GM23248 (cell line): ENCODE measurements around the gene SEPTIN10. TPM values are rescaled to one million over a fixed set of nuclear protein-coding genes. Genes with fewer than 3 reads are reported as not detected.

ENCODE experiments used
- DNase-seq: peaks from one replicate; pipeline ENCODE4 v3.0.0-alpha.2; 2015
- H2AFZ ChIP-seq: fragments of 200-600 bp; sonication (generic); 2 replicates; pipeline ENCODE4 v1.6.1; 2016; ENCODE audit warnings: antibody characterized with exemption
- H3F3A ChIP-seq: fragments of 200-600 bp; sonication (generic); 2 replicates; pipeline ENCODE4 v1.6.1; 2016; ENCODE audit warnings: mild to moderate bottlenecking, antibody characterized with exemption, mixed run types; ENCODE audit not compliant: insufficient read depth
- H3K27ac ChIP-seq: fragments of 200-600 bp; sonication (generic); 2 replicates; pipeline ENCODE4 v1.5.1; 2016; ENCODE audit warnings: mild to moderate bottlenecking
- H3K27me3 ChIP-seq: fragments of 200-600 bp; sonication (generic); replicated peaks from 2 replicates; pipeline ENCODE4 v1.6.1; 2016; ENCODE audit warnings: mild to moderate bottlenecking; ENCODE audit not compliant: insufficient read depth
- H3K36me3 ChIP-seq: fragments of 200-600 bp; sonication (generic); 2 replicates; pipeline ENCODE4 v1.6.1; 2016; ENCODE audit warnings: low read depth, mild to moderate bottlenecking
- H3K4me1 ChIP-seq: fragments of 200-600 bp; sonication (generic); 2 replicates; pipeline ENCODE4 v1.6.1; 2016; ENCODE audit warnings: mild to moderate bottlenecking; ENCODE audit not compliant: insufficient read depth
- H3K4me2 ChIP-seq: fragments of 200-600 bp; sonication (generic); one replicate; pipeline ENCODE4 v1.6.1; 2016; ENCODE audit warnings: mild to moderate bottlenecking; ENCODE audit not compliant: unreplicated experiment
- H3K4me3 ChIP-seq: fragments of 200-600 bp; sonication (generic); 2 replicates; pipeline ENCODE4 v1.5.1; 2016; ENCODE audit warnings: mild to moderate bottlenecking
- H3K79me2 ChIP-seq: fragments of 200-600 bp; sonication (generic); 2 replicates; pipeline ENCODE4 v1.6.1; 2016; ENCODE audit warnings: mild to moderate bottlenecking; ENCODE audit not compliant: insufficient read depth
- H3K9ac ChIP-seq: fragments of 200-600 bp; sonication (generic); 2 replicates; pipeline ENCODE4 v1.6.1; 2016; ENCODE audit warnings: mild to moderate bottlenecking
- H3K9me2 ChIP-seq: fragments of 200-600 bp; sonication (generic); 2 replicates; pipeline ENCODE4 v1.6.1; 2016; ENCODE audit warnings: mixed run types, mild to moderate bottlenecking, moderate library complexity; ENCODE audit not compliant: insufficient read depth
- H3K9me3 ChIP-seq: fragments of 200-600 bp; sonication (generic); one replicate; pipeline ENCODE4 v1.6.1; 2017; ENCODE audit warnings: low read depth
- H4K20me1 ChIP-seq: fragments of 200-600 bp; sonication (generic); 2 replicates; pipeline ENCODE4 v1.6.0; 2016; ENCODE audit not compliant: insufficient read depth
- EZH2 ChIP-seq: fragments of 200-600 bp; sonication (generic); IDR thresholded peaks from 2 replicates; pipeline ENCODE4 v1.6.1; 2018; ENCODE audit warnings: antibody characterized with exemption, mild to moderate bottlenecking; ENCODE audit not compliant: insufficient read depth, poor library complexity, severe bottlenecking
- EZH2phosphoT487 ChIP-seq: fragments of 200-600 bp; sonication (generic); IDR thresholded peaks from 2 replicates; pipeline ENCODE4 v1.6.1; 2018; ENCODE audit warnings: antibody characterized with exemption, moderate library complexity, mild to moderate bottlenecking, low read depth; ENCODE audit not compliant: insufficient read depth
- WGBS, 2 experiments: methylation state at CpG; one replicate each; pipeline ENCODE4 v1.1.6; 2015 to 2017; ENCODE audit warnings: low lambda C conversion rate in 2 of 2, low coverage in 1 of 2; ENCODE audit errors: missing lambda C conversion rate in 2 of 2; 5-methylcytosine and 5-hydroxymethylcytosine counted together
- in situ Hi-C: fragments of 300-500 bp; cut with MboI; formaldehyde crosslinking; loops from 2 replicates; pipeline ENCODE4 v1.15.0; 2020
- polyA plus RNA-seq: library from polyadenylated mRNA; unstranded; fragments of >200 nt; fragmentation: Nextera tagmentation; extraction: Ambion mirVana; gene quantifications from 2 replicates; pipeline ENCODE4 v1.2.1, GENCODE V29; 2016
- total RNA-seq: library from RNA; depleted of rRNA; stranded (reverse); fragments of >200 nt; shearing (Covaris generic); gene quantifications from 2 replicates; pipeline ENCODE4 v1.2.3, GENCODE V29; 2014; rRNA removed

Gene SEPTIN10
- total and polyA plus RNA-seq, 2 experiments from 2014 or later: 142 to 152 TPM

DNA sequence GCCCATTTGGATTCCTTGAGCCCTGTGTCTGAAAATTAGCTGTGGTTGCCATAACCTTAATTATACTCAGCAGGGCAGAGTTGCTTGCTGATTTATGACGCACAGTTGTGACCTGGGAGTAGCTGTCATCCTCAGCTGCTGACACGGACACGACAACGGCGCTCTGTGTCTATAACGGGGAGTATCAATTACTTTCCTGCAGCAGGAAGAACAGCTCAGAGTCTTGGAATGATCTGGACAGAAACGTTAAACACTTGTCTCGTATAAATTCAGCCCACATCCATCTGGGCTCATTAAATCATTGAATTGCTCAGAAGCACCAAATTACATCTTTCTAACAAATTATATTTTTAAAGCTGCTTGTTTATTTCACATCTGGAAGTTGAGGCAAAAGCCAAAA lies 116.3 kb downstream of the SEPTIN10 start:
- Histone ChIP-seq H3K27ac (no peak overlapping the region), H2AFZ (no peak overlapping the region)

DNA sequence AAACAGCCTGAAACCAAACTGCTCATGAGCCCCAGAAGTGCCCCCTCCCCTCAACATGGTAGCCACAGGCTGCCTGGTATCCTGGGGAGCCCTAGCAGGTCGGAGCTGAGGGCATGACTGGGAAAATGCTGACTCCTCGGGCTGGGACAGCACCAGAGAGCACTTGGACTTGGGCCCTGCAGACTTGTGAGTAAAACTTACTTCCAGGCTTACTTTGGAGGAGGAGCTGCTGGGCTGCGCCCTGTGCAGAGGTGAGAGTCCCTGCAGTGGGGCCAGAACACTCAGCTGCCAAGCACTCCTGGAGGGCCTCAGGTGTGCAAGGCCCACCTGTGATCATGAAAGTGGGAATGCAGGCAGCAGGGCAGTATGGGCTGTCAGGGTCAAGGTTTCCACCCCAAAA lies 119.4 kb downstream of the SEPTIN10 start:
- H3F3A ChIP-seq: peaks cover 15% of the 10 kb centered on the region
- no peak overlapping the region for H3K27ac ChIP-seq
- TF ChIP-seq EZH2phosphoT487 (no peak), EZH2 (no peak)
- H3K9me2 ChIP-seq: no peaks in the 10 kb centered on the region
- H3K79me2 ChIP-seq: no peaks in the 10 kb centered on the region
- no peaks in the 10 kb centered on the region for H3K9me3 ChIP-seq
- H3K4me2 ChIP-seq: no peak overlapping the region
- H3K4me1 ChIP-seq: peaks cover 16% of the 10 kb centered on the region
- no peak overlapping the region for H2AFZ ChIP-seq
- no peak overlapping the region for H3K9ac ChIP-seq
- H3K27me3 ChIP-seq: no peaks in the 10 kb centered on the region
- DNase-seq: no peak
- H4K20me1 ChIP-seq: no peaks in the 10 kb centered on the region
- in situ Hi-C loops: no loop called here
- no peaks in the 10 kb centered on the region for H3K36me3 ChIP-seq
- H3K4me3 ChIP-seq: no peak overlapping the region
- 62 to 70% methylated on average over 3 of the region's 3 CpGs for WGBS, 2 experiments

More for the DNA sequence above, 116.3 kb downstream of the SEPTIN10 start:
- peak overlapping the region; percentile 35 for H3K4me2 ChIP-seq
- H3K36me3 ChIP-seq: no peaks in the 10 kb centered on the region
- no peaks in the 10 kb centered on the region for H3K79me2 ChIP-seq
- H3K4me1 ChIP-seq: peaks cover 16% of the 10 kb centered on the region
- no peaks in the 10 kb centered on the region for H3K27me3 ChIP-seq
- peak; percentile 78 for DNase-seq
- no peaks in the 10 kb centered on the region for H3K9me2 ChIP-seq
- no peaks in the 10 kb centered on the region for H3K9me3 ChIP-seq
- no peaks in the 10 kb centered on the region for H4K20me1 ChIP-seq
- TF ChIP-seq EZH2 (no peak), EZH2phosphoT487 (no peak)
- H3K9ac ChIP-seq: no peak overlapping the region
- 1 to 2% methylated on average over 8 of the region's 8 CpGs for WGBS, 2 experiments
- H3F3A ChIP-seq: peaks cover 15% of the 10 kb centered on the region
- in situ Hi-C loops: no loop called here
- H3K4me3 ChIP-seq: peak overlapping the region; percentile 1; the same call in 1 of the 2 replicates

DNA sequence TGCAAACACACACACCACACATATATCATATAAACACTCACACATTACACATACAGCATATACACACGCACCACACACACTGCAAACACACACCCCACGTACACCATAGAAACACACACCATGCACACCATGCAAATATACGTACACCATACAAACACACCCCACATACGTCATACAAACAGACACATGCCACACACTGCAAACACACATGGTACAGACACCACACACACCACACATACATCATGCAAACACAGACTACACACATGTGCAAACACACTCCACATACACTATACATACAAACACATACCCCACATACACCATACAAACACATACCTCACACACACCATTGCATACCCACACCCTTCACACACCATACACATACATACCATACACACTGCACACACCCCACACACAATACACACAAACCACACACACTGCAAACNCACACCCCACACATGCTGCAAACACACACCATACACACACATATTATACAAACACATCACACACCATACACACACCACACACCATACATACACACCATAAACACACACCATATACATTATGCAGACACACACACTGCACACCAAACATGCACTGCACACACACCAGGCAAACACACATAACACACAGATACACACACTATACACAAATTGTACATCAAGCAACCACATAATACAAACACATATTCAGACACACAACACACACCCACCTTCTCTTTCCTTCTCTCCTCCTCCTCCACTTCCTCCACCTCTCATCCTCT lies 120.4 kb downstream of the SEPTIN10 start:
- TF ChIP-seq EZH2phosphoT487 (no peak), EZH2 (no peak)
- Histone ChIP-seq H3K36me3 (no peaks in the 10 kb centered on the region), H3K27me3 (no peaks in the 10 kb centered on the region), H3K4me1 (peaks cover 15% of the 10 kb centered on the region), H3K27ac (no peak overlapping the region), H3K4me2 (no peak overlapping the region), H4K20me1 (no peaks in the 10 kb centered on the region), H3K9me2 (no peaks in the 10 kb centered on the region), H3K9me3 (no peaks in the 10 kb centered on the region), H3K4me3 (no peak overlapping the region), H3F3A (peaks cover 15% of the 10 kb centered on the region), H3K79me2 (no peaks in the 10 kb centered on the region), H2AFZ (no peak overlapping the region), H3K9ac (no peak overlapping the region)
- WGBS, 2 experiments: 97 to 98% methylated on average over 4 of the region's 4 CpGs
- in situ Hi-C loops: no loop called here
- no peak for DNase-seq

Other genes starting within 250 kb of the SEPTIN10 start
- gene SOWAHC, start 398 bp upstream of the SEPTIN10 start, total RNA-seq: 43.6 and 46.0 TPM in 2 replicates
- 18.0 and 19.8 TPM in 2 replicates for gene SOWAHC, start 398 bp upstream of the SEPTIN10 start, polyA plus RNA-seq
- gene RGPD5, start 180.3 kb upstream of the SEPTIN10 start, total RNA-seq: 14.6 and 30.4 TPM in 2 replicates
- 5.6 and 7.8 TPM in 2 replicates for gene RGPD5, start 180.3 kb upstream of the SEPTIN10 start, polyA plus RNA-seq